Measurements from ENCODE around the gene ANO1.
"Not testable (repeated sequence)": the region's sequence is repeated elsewhere in the genome, so short reads cannot be mapped to it uniquely, and the experiment has no call there.

Gene ANO1

GRCh38 chr11:70210051-70210501 lies 132.0 kb downstream of the ANO1 start:
- no peak for DNase-seq (ENCODE audit: low read depth in 2 of 2)

GRCh38 chr11:70210530-70210929 lies 132.4 kb downstream of the ANO1 start:
- no peak for DNase-seq (ENCODE audit: low read depth in 2 of 2)

GRCh38 chr11:70212227-70212811 lies 134.2 kb downstream of the ANO1 start:
- no peak for DNase-seq (ENCODE audit: low read depth in 2 of 2)

GRCh38 chr11:70217388-70217787 lies 139.3 kb downstream of the ANO1 start:
- DNase-seq (ENCODE audit: low read depth in 2 of 2): not testable (repeated sequence)

- not testable (repeated sequence) for DNase-seq (ENCODE audit: low read depth in 2 of 2)
These were observed 140.0 kb downstream of the ANO1 start for GRCh38 chr11:70218076-70218475.

DNA sequence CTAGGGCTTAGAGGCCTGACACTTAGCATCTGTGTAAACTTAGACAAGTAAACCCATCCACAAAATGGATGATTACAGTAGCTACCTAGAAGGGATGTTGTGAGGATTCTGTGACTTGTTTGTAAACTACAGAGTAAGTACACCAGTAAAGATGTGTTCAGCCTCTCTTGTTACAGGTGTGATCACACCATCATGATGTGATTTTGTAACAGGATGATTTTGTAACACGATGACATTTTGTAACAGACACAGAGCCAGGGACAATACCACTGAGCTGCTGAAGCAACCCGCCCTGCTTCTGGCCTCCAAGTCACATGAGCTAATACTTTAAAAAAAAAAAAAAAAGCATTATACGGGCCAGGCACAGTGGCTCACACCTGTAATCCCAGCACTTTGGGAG lies 142.0 kb downstream of the ANO1 start:
- no peak for DNase-seq (ENCODE audit: low read depth in 2 of 2)

DNA sequence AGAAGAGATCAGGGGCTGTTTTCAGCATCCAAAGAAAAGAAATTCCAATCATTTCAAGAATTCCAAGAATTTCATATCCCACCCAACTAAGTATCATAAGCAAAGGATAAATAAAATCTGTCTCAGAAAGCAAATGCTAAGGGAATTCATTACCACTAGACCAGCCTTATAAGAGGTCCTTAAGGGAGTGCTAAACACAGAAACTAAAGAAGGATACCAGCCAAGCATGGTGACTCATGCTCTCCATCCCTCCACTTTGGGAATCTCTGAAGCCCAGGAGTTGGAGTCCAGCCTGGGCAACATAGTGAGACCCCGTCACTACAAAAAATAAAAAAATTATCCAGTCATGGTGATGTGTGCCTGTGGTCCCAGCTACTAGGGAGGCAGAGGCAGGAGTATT lies 142.8 kb downstream of the ANO1 start:
- DNase-seq (ENCODE audit: low read depth in 2 of 2): no peak

DNA sequence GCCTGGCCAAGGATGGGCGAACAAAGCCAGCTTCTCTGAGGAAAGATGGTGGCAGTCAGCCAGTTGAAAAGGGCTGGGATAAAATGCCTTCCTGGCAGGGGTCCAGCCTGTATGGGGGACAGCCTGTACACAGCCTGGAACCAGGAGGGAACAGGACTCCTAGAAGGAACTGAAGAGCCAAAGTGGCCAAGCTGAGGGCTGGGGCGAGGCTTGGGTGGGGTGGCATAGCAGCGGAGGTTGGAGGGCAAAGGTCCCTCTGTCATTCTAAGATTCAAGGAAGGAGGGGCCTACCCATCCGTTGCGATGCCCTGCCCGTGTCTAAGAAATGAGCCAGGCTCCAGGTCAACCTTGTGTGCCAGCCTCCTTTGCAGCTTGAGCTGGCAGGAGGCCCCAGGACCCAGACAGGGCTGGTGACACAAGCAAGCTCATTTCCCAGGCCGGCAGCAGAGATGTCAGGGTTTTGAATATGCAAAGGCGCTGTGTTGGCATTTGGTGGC lies 147.6 kb downstream of the ANO1 start:
- no peak for DNase-seq (ENCODE audit: low read depth in 2 of 2)

DNA sequence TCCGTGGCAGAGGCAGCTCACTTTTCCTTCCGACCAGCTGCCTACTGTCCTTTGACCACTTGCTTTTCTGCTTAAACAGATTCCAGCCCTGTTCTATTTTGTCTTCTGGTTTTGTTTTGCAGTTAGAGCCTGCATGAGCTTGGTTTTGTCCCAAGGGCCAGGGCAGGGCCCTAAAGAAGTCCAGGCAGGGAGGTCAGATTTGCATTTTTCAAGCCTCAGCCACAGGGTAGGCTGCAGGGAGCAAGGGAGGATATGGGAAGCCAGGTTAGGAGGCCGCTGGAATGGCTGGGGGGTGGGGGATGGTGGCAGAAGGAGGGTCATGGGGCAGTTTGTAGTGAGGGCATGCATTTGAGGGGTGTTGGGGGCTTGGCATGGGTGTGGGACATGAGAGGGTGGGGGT lies 148.1 kb downstream of the ANO1 start:
- no peak for DNase-seq (ENCODE audit: low read depth in 2 of 2)

DNA sequence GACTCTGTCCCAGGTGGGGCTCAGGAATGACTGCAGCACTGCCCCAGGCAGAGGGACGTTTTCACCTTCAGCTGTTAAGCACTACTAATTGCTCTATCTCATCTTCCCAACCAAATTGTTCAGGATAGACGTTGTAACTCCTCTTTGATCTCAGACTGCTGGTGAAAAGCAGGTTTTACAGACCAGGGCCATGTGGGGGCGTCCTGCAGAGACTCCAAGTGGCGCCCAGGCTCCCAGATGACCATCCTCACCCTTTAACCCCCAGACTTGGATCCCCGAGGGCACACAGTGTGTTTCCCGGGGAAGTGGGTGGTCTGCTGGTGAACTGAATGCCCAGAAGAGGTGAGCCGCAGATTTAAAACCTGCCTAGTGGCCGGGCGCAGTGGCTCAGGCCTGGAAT lies 148.8 kb downstream of the ANO1 start:
- no peak for DNase-seq (ENCODE audit: low read depth in 2 of 2)

DNA sequence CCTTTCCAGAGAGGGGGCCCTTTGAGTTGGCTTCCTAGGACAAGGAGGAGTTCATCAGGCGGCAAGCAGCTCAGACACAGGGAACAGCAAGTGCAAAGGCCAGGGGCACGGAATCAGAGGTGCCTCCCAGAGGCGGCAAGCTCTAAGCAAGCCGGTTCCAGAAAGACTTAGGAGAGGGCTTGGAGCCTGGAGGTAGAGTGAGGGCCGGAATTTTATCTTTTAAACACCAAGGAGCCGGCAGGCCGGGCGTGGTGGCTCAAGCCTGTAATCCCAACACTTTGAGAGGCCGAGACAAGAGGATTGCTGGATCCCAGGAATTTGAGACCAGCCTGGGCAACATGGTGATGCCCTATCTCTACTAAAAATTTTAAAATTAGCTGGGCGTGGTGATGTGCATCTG lies 151.6 kb downstream of the ANO1 start:
- no peak for DNase-seq (ENCODE audit: low read depth in 2 of 2)

DNA sequence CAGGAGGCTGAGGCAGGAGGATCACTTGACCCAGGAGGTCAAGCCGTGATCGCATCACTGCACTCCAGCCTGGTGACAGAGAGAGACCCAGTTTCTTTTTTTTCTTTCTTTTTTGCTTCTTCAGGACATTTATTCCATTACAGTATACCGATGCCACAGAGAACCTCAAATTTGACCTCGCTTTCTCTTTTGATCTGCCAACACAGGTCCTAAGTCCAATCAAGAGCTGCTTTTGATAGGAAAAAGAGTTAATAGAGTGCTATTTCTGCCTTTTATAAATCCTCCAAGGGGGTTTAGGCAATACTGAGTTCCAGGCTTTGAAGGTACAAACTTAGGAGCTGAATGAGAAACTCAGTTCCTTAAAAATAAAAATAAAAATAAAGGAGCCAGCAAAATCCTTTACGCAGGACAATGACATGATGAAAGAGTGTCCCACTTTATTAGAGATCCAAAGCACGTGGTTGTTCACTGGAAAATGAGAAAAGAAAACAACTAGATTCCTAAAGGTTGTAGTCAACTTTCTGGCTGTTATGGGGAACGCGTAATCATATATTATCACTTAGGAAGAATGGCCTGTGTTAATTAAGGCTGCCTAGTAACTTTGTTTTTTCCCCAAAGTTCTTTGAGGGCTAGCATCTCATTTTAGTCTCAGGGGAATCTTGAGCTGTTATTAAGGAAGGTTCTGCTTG lies 152.2 kb downstream of the ANO1 start:
- DNase-seq (ENCODE audit: low read depth in 2 of 2): no peak

DNA sequence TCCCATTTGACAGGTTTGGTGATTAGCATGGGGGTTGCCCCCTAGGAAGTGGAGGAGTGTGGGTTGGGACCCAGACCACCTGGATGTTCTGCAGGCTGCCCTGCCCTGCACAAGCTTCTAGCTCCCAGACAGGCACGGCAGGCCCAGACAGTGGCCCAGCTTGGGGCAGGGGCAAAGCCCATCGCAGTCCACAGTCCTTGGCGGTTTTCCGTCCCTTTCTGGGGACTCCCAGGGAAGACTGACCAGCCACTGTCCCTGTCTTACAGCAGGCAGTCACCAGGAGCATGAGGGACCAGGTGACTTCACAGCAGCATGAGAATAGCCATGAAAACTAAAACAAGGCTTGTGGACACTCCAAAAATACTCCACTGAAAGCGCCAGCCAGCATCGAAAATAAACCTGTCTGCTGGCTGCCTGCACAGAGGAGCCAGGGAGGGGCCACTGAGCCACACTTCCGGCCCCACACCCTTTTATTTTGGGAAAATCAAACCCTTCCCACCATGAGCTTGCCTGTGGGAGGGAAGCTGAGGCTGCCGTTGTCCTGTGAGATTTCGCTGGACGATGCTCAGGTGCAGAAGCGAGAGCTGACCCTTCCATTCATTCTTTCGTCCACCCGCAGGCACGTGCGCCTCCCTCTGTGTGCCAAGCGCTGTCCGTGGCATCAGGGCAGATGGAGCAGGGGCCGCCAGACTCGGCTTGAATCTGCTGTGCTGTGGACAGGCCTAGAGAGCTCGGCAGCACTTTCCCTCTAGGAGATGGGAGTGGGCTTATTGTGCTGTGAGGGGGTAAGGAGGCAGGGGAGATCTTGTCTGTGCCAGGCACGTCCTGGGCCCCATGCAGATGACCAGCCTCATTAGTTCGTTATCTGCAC lies 153.0 kb downstream of the ANO1 start:
- no peak for DNase-seq (ENCODE audit: low read depth in 2 of 2)

DNA sequence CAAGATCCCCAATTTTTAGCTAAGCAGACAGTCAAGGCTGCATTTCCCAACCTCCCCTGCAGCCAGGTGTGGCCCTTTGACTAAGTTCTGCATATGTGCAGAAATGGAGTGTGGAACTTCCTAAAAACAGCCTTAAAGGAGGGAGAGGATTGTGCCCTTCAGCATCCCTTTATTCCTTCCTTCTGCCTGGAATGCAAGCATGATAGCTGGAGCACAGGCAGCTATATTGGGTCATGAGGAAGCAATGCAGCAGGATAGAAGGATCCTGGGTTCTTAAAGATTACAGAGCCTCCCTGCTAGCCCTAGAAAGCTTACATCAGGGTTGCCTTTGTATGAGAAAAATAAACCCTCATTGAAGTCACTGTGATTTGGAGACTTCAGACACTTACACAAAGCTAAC lies 154.9 kb downstream of the ANO1 start:
- no peak for DNase-seq (ENCODE audit: low read depth in 2 of 2)

DNA sequence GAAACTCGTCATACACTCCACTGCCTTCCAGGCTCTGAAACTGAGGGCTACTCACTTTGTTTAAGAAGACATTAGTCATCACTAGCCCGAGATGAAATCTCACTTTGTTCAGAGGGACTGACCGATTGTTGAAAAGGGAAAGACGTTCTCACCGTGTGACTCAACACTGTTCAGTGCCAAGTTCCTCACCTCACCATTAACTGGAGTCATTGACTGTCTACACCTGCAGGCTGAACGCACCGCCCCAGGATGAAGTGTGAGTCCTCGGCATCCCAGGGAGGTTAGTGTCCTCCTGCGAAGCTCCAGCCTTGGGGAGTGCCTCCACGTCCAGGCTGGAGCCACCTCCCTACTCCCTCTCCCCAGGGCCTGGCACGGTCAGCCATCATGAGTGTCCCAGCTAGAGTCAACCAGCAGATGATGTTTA lies 155.4 kb downstream of the ANO1 start:
- DNase-seq (ENCODE audit: low read depth in 2 of 2): no peak

DNA sequence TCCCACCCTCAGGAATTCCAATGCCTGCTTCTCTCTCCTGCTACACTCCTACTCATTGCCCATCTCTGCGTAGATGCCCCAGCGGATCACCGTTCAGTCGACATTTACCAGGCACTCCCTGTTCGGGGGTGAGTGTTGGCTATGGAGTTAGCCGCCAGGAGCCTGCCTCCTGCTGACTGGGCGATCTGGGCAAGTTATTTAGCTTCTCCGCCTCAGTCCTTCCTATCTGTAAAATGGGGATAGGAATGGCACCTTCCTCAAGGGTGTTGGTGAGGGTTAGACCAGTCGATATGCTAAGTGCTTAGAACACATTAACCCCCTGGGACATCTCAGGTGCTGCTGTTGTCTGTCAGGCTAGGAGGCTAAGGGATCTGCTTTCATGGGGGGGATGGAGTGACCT lies 155.8 kb downstream of the ANO1 start:
- DNase-seq (ENCODE audit: low read depth in 2 of 2): no peak
